ENCODE results near the gene KRTAP10-1. TPM values are rescaled to one million over a fixed set of nuclear protein-coding genes. Genes with fewer than 3 reads are reported as not detected.

Gene KRTAP10-1
- total and polyA plus RNA-seq, 2 of the 8 experiments (the other 6 are each of a cell fraction or from before 2014, with no cell fraction given) = 0.08 TPM; not detected in 1

- ChIA-PET CTCF (ENCODE audit: partially characterized antibody) (interaction anchor here (0.6 kb wide), 1 partner anchor 105 kb away, joined by 3 read pairs; no protein-coding TSS in a partner anchor), POLR2A (ENCODE audit: partially characterized antibody) (no interaction called here)
- no peak overlapping the region for H2BK12ac ChIP-seq (ENCODE audit: low read depth, low read length)
- H3K4me1 ChIP-seq (replicated peaks in 1 of 4; ENCODE audit: control insufficient read depth in 3 of 4, insufficient read depth in 4 of 4, low read length in 3 of 4) = peaks cover 0 to 9% (median 0%) of the 10 kb centered on the region in 4 experiments; a peak in 1 of 7 replicates
- DNase-seq (ENCODE audit: low read depth in 1 of 2, low spot score in 2 of 2) (no peak), FAIRE-seq (no peak)
- H3K27me3 ChIP-seq (replicated peaks in 1 of 4; ENCODE audit: control insufficient read depth in 3 of 4, extremely low read depth in 1 of 4, insufficient read depth in 3 of 4, low read length in 3 of 4) = no peaks in the 10 kb centered on the region
- H3K4ac ChIP-seq (replicated peaks; ENCODE audit: insufficient read length, low read depth, low read length) = no peak overlapping the region
- H4K91ac ChIP-seq (replicated peaks; ENCODE audit: insufficient read length, low read length) = no peak overlapping the region
- H3K23me2 ChIP-seq (ENCODE audit: low read depth, low read length) = no peaks in the 10 kb centered on the region; the same call in 1 of the 2 replicates
- no peak overlapping the region for H2AFZ ChIP-seq (ENCODE audit: low read length)
- H3K36me3 ChIP-seq (ENCODE audit: control insufficient read depth in 2 of 4, insufficient read depth in 4 of 4, low read length in 3 of 4) = no peaks in the 10 kb centered on the region
- H2BK15ac ChIP-seq (ENCODE audit: low read length) = no peak overlapping the region
- no peak overlapping the region for H3K4me3 ChIP-seq (ENCODE audit: extremely low read depth in 1 of 4, insufficient read depth in 2 of 4, low read depth in 3 of 4, low read length in 4 of 4)
- H2BK120ac ChIP-seq (replicated peaks; ENCODE audit: low read depth, low read length) = no peak overlapping the region
- no peaks in the 10 kb centered on the region for H4K20me1 ChIP-seq (replicated peaks in 1 of 2; ENCODE audit: control insufficient read depth in 1 of 2, insufficient read depth in 2 of 2, low read length in 2 of 2)
- H3K14ac ChIP-seq (ENCODE audit: insufficient read length) = no peak overlapping the region
- H2BK5ac ChIP-seq (ENCODE audit: low read depth, low read length) = no peak overlapping the region
- H3K9ac ChIP-seq (replicated peaks in 1 of 4; ENCODE audit: extremely low read depth in 1 of 4, low read depth in 3 of 4, low read length in 3 of 4) = no peak overlapping the region
- H3K79me1 ChIP-seq (ENCODE audit: low read depth, low read length) = no peaks in the 10 kb centered on the region
- no peak overlapping the region for H2AK5ac ChIP-seq (ENCODE audit: low read depth, low read length)
- H2BK20ac ChIP-seq (ENCODE audit: low read length) = no peak overlapping the region
- no peak overlapping the region for H3K27ac ChIP-seq (ENCODE audit: low read depth, low read length)
- TF ChIP-seq ASH2L (IDR thresholded peaks at IDR 0.05; ENCODE audit: low read length) (no peak), CBX8 (IDR thresholded peaks at IDR 0.05; ENCODE audit: borderline replicate concordance, low read depth, low read length) (no peak), HDAC2 (IDR thresholded peaks at IDR 0.05; ENCODE audit: borderline replicate concordance in 1 of 2, low read depth in 2 of 2, low read length in 2 of 2) (no peak), CEBPB (IDR thresholded peaks at IDR 0.05; ENCODE audit: low read depth, low read length) (no peak), GABPA (IDR thresholded peaks at IDR 0.05; ENCODE audit: borderline replicate concordance, insufficient read depth, low read length) (no peak), USF2 (IDR thresholded peaks at IDR 0.05; ENCODE audit: low read length) (no peak), SP4 (IDR thresholded peaks at IDR 0.05; ENCODE audit: low read length) (no peak), RAD21 (IDR thresholded peaks at IDR 0.05 in 1 of 2, conservative IDR thresholded peaks at IDR 0.05 in 1 of 2; ENCODE audit: low read depth in 2 of 2, low read length in 2 of 2) (no peak), NANOG (IDR thresholded peaks at IDR 0.05; ENCODE audit: insufficient read depth, low read depth, low read length, poor library complexity, severe bottlenecking) (no peak)
- no peak overlapping the region for H3K23ac ChIP-seq (ENCODE audit: insufficient read length)
- H3K18ac ChIP-seq (ENCODE audit: extremely low read depth, low read length) = no peak overlapping the region
- WGBS, 2 experiments (ENCODE audit: extremely low coverage in 1 of 2, insufficient coverage in 1 of 2, insufficient read length in 1 of 2, insufficient replicate concordance in 2 of 2, low coverage in 1 of 2, low lambda C conversion rate in 2 of 2, missing lambda C conversion rate in 1 of 2) = 93% methylated on average over 12 of the region's 12 CpGs; no CpG with 5 or more reads in 1 of the 2 experiments
- H4K8ac ChIP-seq (ENCODE audit: extremely low read depth, insufficient read depth, low read length) = no peak overlapping the region
- no peaks in the 10 kb centered on the region for H3K79me2 ChIP-seq (ENCODE audit: control insufficient read depth in 1 of 2, insufficient read depth in 2 of 2, low read length in 2 of 2)
- H3K56ac ChIP-seq (replicated peaks; ENCODE audit: insufficient read length, low read depth, low read length) = no peak overlapping the region
- H3K9me3 ChIP-seq (ENCODE audit: insufficient read depth in 2 of 2, low read depth in 1 of 2, low read length in 1 of 2) = peaks cover 7 to 13% of the 10 kb centered on the region in 2 experiments; a peak in 3 of 4 replicates
- no peak overlapping the region for H4K5ac ChIP-seq (ENCODE audit: insufficient read length, low read depth, low read length)
- no peak overlapping the region for H3K4me2 ChIP-seq (ENCODE audit: insufficient read depth in 1 of 2, low read depth in 2 of 2, low read length in 2 of 2)
These were observed 30.0 kb upstream of the KRTAP10-1 start for GRCh38 chr21:44569861-44570517.

All from H1 (cell line).